Endothelial cell of umbilical vein (primary cell): Measurements from ENCODE around the gene RAMP1. TPM values are rescaled to one million over a fixed set of nuclear protein-coding genes. Genes with fewer than 3 reads are reported as not detected.

Source experiments
- BruUV-seq: library from RNA; stranded (reverse); fragments of 400-500 nt; replicated peaks from 2 replicates; lab custom pipeline; 2021; lab: Mats Ljungman, UMichigan
- CTCF ChIA-PET: fragments of 300-600, 350-600 bp; sonication (Branson Sonifier 250); formaldehyde crosslinking; loops from one replicate; lab custom pipeline; 2021; ENCODE audit warnings: antibody characterized with exemption, inconsistent platforms; lab: Charles Lee
- POLR2A ChIA-PET: fragments of 300-600, 350-600 bp; sonication (Branson Sonifier 250); formaldehyde crosslinking; loops from one replicate; lab custom pipeline; 2021; ENCODE audit warnings: antibody characterized with exemption, inconsistent platforms; lab: Charles Lee
- DNase-seq: peaks from one replicate; pipeline ENCODE4 v3.0.0-alpha.2; 2011; ENCODE audit warnings: low read depth, low spot score
- FAIRE-seq: peaks from 2 replicates; lab custom pipeline; 2011; peaks lifted over from hg19 to GRCh38; lab: Jason Lieb, UNC
- H2AFZ ChIP-seq: 2 replicates; pipeline ENCODE4 v1.6.0; 2012; ENCODE audit warnings: low read depth, low read length, control low read depth, inconsistent platforms
- H3K27ac ChIP-seq: 2 replicates; pipeline ENCODE4 v1.5.1; 2011; ENCODE audit warnings: low read depth, mild to moderate bottlenecking, control low read depth, low read length, moderate library complexity; ENCODE audit not compliant: insufficient read depth
- H3K27me3 ChIP-seq, 2 experiments: 2 replicates each; pipeline versions ENCODE4 v1.6.0 to v1.6.1; 2011; ENCODE audit warnings: low read length in 2 of 2, mixed read lengths in 1 of 2; ENCODE audit not compliant: control insufficient read depth in 2 of 2, insufficient read depth in 2 of 2
- H3K36me3 ChIP-seq, 2 experiments: 2 replicates in 1 of 2; 3 replicates in 1 of 2; pipeline ENCODE4 v1.5.1; 2011; ENCODE audit warnings: low read length in 2 of 2, mild to moderate bottlenecking in 1 of 2, moderate library complexity in 1 of 2; ENCODE audit not compliant: control insufficient read depth in 2 of 2, insufficient read depth in 2 of 2; ENCODE audit errors: extremely low read depth in 1 of 2
- H3K4me1 ChIP-seq: 3 replicates; pipeline ENCODE4 v1.5.1; 2011; ENCODE audit warnings: mild to moderate bottlenecking, low read length; ENCODE audit not compliant: control insufficient read depth, insufficient read depth; ENCODE audit errors: extremely low read depth
- H3K4me2 ChIP-seq: 2 replicates; pipeline ENCODE4 v1.6.1; 2011; ENCODE audit warnings: low read length, control low read depth, mixed read lengths; ENCODE audit not compliant: insufficient read depth
- H3K4me3 ChIP-seq, 3 experiments: fragments of 200-600 bp in 1 of 3; sonication (generic), shearing (Covaris generic) in 1 of 3; replicated peaks in 1 of 3; 2 replicates each; pipeline ENCODE4 v1.5.1; 2011 to 2016; ENCODE audit warnings: control low read depth in 3 of 3, low read length in 3 of 3, mild to moderate bottlenecking in 2 of 3, inconsistent platforms in 1 of 3, low read depth in 1 of 3, moderate library complexity in 1 of 3; ENCODE audit not compliant: insufficient read depth in 1 of 3
- H3K79me2 ChIP-seq: 2 replicates; pipeline ENCODE4 v1.6.0; 2012; ENCODE audit warnings: low read length, inconsistent platforms; ENCODE audit not compliant: control insufficient read depth, insufficient read depth
- H3K9ac ChIP-seq: replicated peaks from 2 replicates; pipeline ENCODE3; 2011; ENCODE audit warnings: low read length, control low read depth; ENCODE audit not compliant: insufficient read depth; ENCODE audit errors: extremely low read depth
- H3K9me1 ChIP-seq: replicated peaks from 3 replicates; pipeline ENCODE4 v1.6.0; 2011; ENCODE audit warnings: mild to moderate bottlenecking, low read length; ENCODE audit not compliant: control insufficient read depth, insufficient read depth; ENCODE audit errors: extremely low read depth
- H3K9me3 ChIP-seq: replicated peaks from 2 replicates; pipeline ENCODE4 v1.5.1; 2012; ENCODE audit warnings: low read length, inconsistent platforms; ENCODE audit not compliant: control insufficient read depth, insufficient read depth
- H4K20me1 ChIP-seq: replicated peaks from 2 replicates; pipeline ENCODE3; 2011; ENCODE audit warnings: mild to moderate bottlenecking, low read length; ENCODE audit not compliant: control insufficient read depth, insufficient read depth; ENCODE audit errors: extremely low read depth
- EZH2 ChIP-seq: IDR thresholded peaks from 2 replicates; pipeline ENCODE4 v1.6.1; 2012; ENCODE audit warnings: borderline replicate concordance, low read depth, mild to moderate bottlenecking, moderate library complexity, low read length, inconsistent platforms; ENCODE audit not compliant: severe bottlenecking
- FOS ChIP-seq: IDR thresholded peaks from 2 replicates; pipeline ENCODE4 v1.6.1; 2011; ENCODE audit warnings: mild to moderate bottlenecking, low read length, moderate library complexity, borderline replicate concordance; ENCODE audit not compliant: insufficient read depth
- GATA2 ChIP-seq: IDR thresholded peaks from 2 replicates; pipeline ENCODE4 v1.7.0; 2011; ENCODE audit warnings: low read depth, mild to moderate bottlenecking, moderate library complexity, mixed read lengths, low read length; ENCODE audit not compliant: insufficient read length, insufficient read depth
- JUN ChIP-seq: IDR thresholded peaks from 2 replicates; pipeline ENCODE4 v1.6.1; 2011; ENCODE audit warnings: borderline replicate concordance, low read depth; ENCODE audit not compliant: insufficient read length, insufficient read depth
- MAX ChIP-seq: IDR thresholded peaks from 2 replicates; pipeline ENCODE4 v1.6.1; 2011; ENCODE audit not compliant: insufficient read depth, insufficient read length
- MYC ChIP-seq: IDR thresholded peaks from one replicate; pipeline ENCODE4 v1.6.1; 2011; ENCODE audit warnings: mild to moderate bottlenecking, low read depth, low read length
- POLR2A ChIP-seq: IDR thresholded peaks from 2 replicates; pipeline ENCODE4 v1.6.1; 2012; ENCODE audit warnings: low read depth, mild to moderate bottlenecking, control low read depth, low read length
- POLR2AphosphoS5 ChIP-seq: IDR thresholded peaks from 2 replicates; pipeline ENCODE4 v1.6.1; 2012; ENCODE audit warnings: low read depth, mild to moderate bottlenecking, control low read depth, low read length, moderate library complexity; ENCODE audit not compliant: insufficient read depth
- dilution Hi-C: fragments of 300-500 bp; cut with MboI; formaldehyde crosslinking; loops from one replicate; pipeline ENCODE4 v1.15.0; 2019; ENCODE audit warnings: low sequenced_read_pairs; ENCODE audit not compliant: extremely low pct_ligation_motif_present
- intact Hi-C: fragments of 100-400 bp; cut with micrococcal nuclease; formaldehyde crosslinking; loops from one replicate; pipeline ENCODE4 v1.10.0; 2022
- polyA plus RNA-seq, 4 experiments: library from polyadenylated mRNA; depleted of rRNA in 3 of 4; stranded (reverse) in 3 of 4; unstranded in 1 of 4; fragments of >200 nt; gene quantifications; 2 replicates each; pipeline versions ENCODE4 v1.2.1 to v1.2.3, GENCODE V29; 2011 to 2012; ENCODE audit warnings: missing spikeins in 1 of 4
- total RNA-seq: library from RNA; stranded (reverse); gene quantifications from 2 replicates; pipeline ENCODE4 v1.2.3, GENCODE V29; 2021
- TF ChIP-seq, protein P1 (sequence below), 2 donors: IDR thresholded peaks; 1 replicate in 1 of 2; 2 replicates in 1 of 2; pipeline ENCODE4 v1.5.1; 2011; ENCODE audit warnings: low read length in 2 of 2, mild to moderate bottlenecking in 2 of 2, moderate library complexity in 2 of 2, control low read depth in 1 of 2, inconsistent platforms in 1 of 2, low read depth in 1 of 2; ENCODE audit not compliant: insufficient read depth in 1 of 2; ENCODE audit errors: extremely low read depth in 1 of 2

Gene RAMP1
- total and polyA plus RNA-seq, 2 donors (not counting 3 experiments of a cell fraction or from before 2014, with no cell fraction given): 0.18 TPM; not detected in 1

DNA sequence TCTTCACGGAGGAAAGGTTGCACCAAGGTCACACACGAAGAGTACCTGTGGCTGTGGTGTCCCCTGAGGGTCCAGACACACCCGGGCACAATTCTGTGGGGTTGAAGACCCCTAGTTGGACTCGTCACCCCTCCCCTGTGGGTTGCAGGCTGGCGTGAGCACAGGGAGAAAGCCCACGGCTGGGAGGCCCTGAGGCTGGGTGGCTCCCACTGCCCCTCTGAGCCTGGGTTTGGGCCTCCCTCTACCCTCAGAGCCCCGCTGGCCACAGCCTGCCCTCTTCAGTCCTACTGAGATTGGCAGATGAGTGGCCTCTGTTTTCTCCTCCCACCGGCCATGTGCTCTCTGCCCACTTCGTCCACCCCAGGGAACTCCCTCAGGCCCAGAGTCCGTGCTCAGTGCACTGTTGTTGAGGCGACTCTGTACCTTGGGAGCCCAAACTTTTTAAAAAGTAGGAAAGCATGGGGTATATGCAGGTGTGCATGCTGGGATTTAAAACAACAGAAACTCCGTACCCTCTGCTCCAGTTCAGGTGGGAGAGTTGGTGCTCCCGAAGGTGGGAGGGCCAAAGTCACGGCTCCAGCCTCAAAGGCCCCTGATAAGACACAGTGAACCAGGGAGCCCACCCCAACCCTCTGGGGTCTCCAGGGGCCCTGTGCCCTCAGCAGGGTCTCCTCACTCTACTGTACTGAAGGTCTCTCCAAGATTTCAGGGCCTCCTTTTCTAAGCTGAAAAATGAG is 19.1 kb downstream of the RAMP1 start:
- ChIA-PET POLR2A (interaction anchor here (0.6 kb wide), 1 partner anchor 113 kb away, joined by 5 read pairs; no protein-coding TSS in a partner anchor), CTCF (interaction anchor here (0.8 kb wide), 1 partner anchor 45 kb away, joined by 3 read pairs; no protein-coding TSS in a partner anchor)
- Histone ChIP-seq H3K4me3 (no peak overlapping the region), H3K79me2 (no peaks in the 10 kb centered on the region), H3K27me3 (no peaks in the 10 kb centered on the region), H3K36me3 (no peaks in the 10 kb centered on the region), H4K20me1 (no peaks in the 10 kb centered on the region), H3K9me3 (no peaks in the 10 kb centered on the region), H2AFZ (no peak overlapping the region), H3K4me2 (no peak overlapping the region), H3K4me1 (no peaks in the 10 kb centered on the region), H3K9me1 (no peaks in the 10 kb centered on the region), H3K9ac (no peak overlapping the region), H3K27ac (no peak overlapping the region)
- dilution Hi-C loops: no loop called here
- intact Hi-C loops: no loop called here
- FAIRE-seq (no peak), DNase-seq (no peak)
- no TSS peak for BruUV-seq
- no peak for TF ChIP-seq MYC
- no peak for TF ChIP-seq JUN
- TF ChIP-seq EZH2: no peak
- TF ChIP-seq, protein P1, sequence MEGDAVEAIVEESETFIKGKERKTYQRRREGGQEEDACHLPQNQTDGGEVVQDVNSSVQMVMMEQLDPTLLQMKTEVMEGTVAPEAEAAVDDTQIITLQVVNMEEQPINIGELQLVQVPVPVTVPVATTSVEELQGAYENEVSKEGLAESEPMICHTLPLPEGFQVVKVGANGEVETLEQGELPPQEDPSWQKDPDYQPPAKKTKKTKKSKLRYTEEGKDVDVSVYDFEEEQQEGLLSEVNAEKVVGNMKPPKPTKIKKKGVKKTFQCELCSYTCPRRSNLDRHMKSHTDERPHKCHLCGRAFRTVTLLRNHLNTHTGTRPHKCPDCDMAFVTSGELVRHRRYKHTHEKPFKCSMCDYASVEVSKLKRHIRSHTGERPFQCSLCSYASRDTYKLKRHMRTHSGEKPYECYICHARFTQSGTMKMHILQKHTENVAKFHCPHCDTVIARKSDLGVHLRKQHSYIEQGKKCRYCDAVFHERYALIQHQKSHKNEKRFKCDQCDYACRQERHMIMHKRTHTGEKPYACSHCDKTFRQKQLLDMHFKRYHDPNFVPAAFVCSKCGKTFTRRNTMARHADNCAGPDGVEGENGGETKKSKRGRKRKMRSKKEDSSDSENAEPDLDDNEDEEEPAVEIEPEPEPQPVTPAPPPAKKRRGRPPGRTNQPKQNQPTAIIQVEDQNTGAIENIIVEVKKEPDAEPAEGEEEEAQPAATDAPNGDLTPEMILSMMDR (IDR thresholded peaks at IDR 0.05; ENCODE audit: extremely low read depth in 1 of 2, insufficient read depth in 1 of 2, low read depth in 1 of 2, low read length in 2 of 2): no peak
- TF ChIP-seq GATA2: no peak
- no peak for TF ChIP-seq POLR2A
- no peak for TF ChIP-seq MAX
- TF ChIP-seq FOS: no peak
- TF ChIP-seq POLR2AphosphoS5: no peak
